HG02623 (cell line): ENCODE data around the gene PIR.

Experiments used
- ATAC-seq: cut with Tn5 transposase; IDR thresholded peaks from one replicate; pipeline ENCODE4 v1.9.1; 2021; ENCODE audit warnings: moderate library complexity; ENCODE audit not compliant: unreplicated experiment

PIR gene

DNA sequence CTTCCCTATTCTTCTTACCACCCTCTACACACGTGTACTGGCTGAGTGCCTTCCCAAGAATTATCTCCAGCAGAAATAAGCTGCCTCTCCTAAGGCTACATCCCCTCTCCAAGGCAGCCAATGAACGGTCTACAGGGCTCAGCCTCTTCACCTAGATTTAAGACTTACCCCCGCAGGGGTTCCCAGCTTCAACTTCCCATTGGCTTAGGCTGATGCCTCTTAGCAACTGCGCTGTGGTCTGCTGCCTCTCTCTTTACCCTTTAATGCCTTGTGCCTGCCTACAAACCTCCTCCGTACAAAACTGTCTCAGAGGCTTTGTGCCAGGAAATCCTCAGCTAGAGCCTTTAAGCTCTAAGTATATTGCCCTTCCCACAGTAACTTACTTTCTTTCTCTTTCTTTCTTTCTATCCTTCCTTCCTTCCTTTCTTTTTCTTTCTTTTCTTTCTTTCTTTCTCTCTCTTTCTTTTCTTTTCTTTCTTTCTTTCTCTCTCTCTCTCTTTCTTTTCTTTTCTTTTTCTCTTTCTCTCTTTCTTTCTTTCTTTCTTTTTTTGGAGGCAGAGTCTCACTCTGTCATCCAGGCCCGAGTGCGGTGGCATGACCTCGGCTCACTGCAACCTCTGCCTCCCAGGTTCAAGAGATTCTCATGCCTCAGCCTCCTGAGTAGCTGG is 142.7 kb downstream of the PIR start:
- no peak for ATAC-seq

DNA sequence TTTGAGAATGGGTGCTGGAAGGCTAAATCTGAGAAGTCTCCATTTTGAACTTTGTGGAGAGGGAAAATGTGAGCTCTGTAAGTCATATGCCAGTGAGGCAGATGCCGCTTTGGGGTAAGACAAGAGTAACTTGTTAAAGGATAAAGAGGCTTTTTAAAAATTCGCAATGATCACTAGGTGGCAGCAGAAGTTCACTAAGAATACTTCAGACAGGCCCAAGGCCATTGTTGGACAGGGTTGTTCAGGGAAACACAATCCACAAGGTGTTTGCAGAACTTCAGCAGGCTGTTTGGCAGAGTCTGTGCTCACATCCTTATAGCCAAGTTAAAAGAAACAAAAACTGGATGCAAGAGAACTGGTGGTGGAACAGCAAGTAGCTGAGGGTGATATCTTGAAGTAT is 144.1 kb downstream of the PIR start:
- no peak for ATAC-seq

DNA sequence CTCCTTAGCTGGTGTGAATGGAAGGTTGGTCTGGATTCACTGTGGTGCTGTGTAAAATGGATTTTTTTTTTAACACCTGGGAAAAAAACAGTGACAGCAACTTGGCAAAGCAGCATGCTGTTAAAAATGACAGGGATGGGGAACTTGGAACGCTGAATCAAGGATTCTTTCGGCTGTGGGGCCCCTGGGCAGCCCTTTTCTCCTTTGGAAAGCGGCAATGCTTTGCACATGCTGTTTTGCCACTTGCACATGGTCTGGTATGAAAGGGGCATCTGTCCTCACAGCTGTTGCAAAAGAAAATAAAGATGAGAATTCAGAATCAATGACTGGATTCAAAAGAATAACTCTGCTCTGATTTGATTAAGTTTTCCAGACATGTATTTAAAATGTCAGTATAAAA is 147.2 kb downstream of the PIR start:
- no peak for ATAC-seq

DNA sequence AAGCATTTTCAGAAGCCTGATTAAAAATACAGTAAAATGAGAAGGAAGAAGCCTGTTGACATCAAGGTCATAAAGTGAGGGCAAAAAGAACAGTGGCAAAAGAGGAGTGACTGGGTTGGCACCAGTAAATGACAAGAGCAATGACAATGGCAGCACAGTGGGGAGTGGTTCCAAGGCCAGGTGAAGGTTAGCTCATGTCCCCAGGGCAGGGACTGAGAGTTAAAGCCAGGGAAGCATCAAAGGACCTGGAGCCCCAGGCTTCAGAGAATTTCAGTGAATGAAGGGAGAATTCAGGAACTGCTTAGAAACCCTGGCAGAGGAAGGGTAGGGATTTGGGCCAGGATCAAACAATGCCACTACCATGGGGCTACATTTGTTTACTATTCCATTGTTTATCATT is 149.0 kb downstream of the PIR start:
- no peak for ATAC-seq

DNA sequence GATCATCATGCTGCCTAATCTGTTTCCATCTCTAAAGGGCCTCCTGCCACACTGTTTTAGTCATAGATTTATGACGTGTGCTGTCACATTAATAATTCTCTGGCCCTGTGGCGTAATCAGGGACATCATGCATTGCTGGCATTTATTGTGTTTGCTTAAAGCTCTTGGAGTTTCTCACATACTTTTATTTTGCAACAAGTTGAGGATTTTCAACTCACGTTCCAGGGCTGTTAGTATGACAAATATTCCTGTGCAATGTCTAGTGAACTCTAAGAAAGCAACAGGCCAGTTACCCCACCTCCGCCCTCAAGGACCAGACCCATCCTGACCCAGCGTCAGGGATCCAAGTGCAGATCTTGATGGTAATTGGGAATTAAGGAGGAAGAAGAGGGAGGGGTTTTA is 150.1 kb downstream of the PIR start:
- ATAC-seq = no peak

DNA sequence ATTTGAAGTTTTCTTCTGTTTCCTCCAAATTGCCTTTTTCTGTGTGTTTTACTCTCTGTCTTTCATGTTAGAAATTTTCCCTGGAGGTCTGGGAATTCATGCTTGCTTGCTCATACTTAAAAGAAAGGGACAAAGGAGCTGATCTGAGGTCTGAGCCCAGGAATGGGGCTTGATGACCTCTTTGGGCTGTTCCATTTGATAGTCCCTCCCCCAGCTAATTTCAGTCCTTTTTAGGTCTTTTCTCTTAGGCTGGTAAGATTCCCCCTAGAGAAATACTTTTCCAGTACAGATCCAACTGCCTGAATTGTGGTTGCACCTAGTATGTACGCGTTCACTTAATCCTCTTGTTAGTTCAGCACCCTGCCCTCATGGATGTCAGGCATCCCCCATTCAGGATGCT is 152.3 kb downstream of the PIR start:
- no peak for ATAC-seq

DNA sequence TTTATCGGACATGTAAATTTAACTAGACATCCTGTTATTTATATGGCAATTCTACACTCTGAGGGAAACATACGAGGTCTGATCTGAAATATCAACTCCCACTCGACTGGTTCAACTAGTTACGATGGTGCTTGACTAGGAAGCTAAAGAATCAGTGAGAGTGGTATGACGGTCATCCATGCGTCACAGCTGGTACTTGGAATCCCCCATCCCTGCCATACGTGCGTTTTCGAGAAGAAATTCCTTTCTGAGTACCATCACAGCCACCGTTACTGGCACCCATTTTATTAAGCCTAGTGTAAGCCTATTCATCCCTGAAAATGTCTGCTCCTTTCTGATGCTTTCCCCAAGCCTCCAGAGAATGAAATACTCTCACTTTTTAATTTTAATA is 157.1 kb downstream of the PIR start:
- no peak for ATAC-seq

DNA sequence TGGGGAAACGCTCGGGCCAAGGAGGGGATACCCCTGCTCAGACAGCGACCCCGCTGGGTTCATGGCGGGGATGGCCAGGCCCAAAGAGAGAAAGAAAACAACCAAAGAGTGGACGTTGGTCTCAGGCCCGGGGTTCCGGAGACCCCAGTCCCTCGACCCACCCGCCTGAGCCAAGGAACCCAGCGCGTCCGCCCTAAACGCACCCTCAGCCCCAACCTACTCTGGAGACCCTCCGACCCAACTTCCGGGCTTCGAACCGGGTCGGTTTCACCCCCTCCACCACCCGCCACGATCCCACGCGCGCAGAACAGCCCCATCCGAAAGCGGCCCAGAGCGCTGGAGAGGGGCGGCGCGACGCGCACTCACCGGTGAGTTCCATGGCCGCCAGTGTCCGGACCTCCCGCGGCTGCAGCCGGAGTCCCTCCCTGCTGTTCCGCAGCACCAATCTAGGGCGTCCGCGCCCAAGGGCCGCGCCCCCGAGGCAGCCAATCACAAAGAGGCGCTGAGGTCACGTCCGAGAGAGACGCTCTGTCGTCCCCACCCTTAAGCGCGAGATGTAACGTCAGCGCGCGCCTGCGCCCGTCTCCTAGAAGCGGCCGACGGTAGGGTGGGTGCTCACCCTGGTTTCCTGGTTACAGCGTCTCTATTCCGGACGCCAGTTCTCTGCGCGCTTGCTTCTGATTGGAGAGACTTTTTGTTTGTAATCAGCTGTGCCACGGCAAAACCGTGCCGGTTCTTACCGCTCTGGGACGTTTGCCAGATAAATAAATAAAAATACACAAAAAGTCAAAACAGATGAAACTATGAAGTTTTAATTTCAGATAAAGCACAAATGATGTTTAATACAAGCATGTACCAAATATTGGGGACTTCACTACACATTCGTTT is 157.8 kb downstream of the PIR start, which contains the start of gene PIGA:
TSS of gene PIGA (minus strand) at position 389 of the 888 bp plus-strand sequence. CDS start 3,593 bp downstream, outside the sequence.
- peak; percentile 99 for ATAC-seq
